HG03354 (cell line): ENCODE measurements around the gene ANKRD44.
A peak's percentile ranks its signal among the peaks of the same experiment; 100 is the strongest.

ENCODE experiments used
- ATAC-seq: cut with Tn5 transposase; IDR thresholded peaks from one replicate; pipeline ENCODE4 v1.9.1; 2021; ENCODE audit warnings: mild to moderate bottlenecking; ENCODE audit not compliant: unreplicated experiment, poor library complexity, severe bottlenecking

ANKRD44 gene

GRCh38 chr2:197191940-197192322 lies 118.6 kb downstream of the ANKRD44 start:
- peak; percentile 81 for ATAC-seq

- ATAC-seq = no peak
Measured at GRCh38 chr2:197191177-197191939, 119.2 kb downstream of the ANKRD44 start.

- ATAC-seq = no peak
Measured at GRCh38 chr2:197190100-197190432, 120.5 kb downstream of the ANKRD44 start.

GRCh38 chr2:197189426-197190099 lies 121.0 kb downstream of the ANKRD44 start:
- no peak for ATAC-seq

- no peak for ATAC-seq
Measured at GRCh38 chr2:197185676-197186075, 124.9 kb downstream of the ANKRD44 start.

GRCh38 chr2:197184959-197185586 lies 125.5 kb downstream of the ANKRD44 start:
- no peak for ATAC-seq

- ATAC-seq = no peak
Measured at GRCh38 chr2:197183355-197183754, 127.2 kb downstream of the ANKRD44 start.

GRCh38 chr2:197182668-197183067 lies 127.9 kb downstream of the ANKRD44 start:
- no peak for ATAC-seq

- ATAC-seq = no peak
Measured at GRCh38 chr2:197181491-197181890, 129.1 kb downstream of the ANKRD44 start.

GRCh38 chr2:197179744-197180498 lies 130.7 kb downstream of the ANKRD44 start:
- ATAC-seq = no peak

GRCh38 chr2:197176522-197176921 lies 134.1 kb downstream of the ANKRD44 start:
- ATAC-seq = no peak

GRCh38 chr2:197174539-197175094 lies 136.0 kb downstream of the ANKRD44 start:
- no peak for ATAC-seq

- no peak for ATAC-seq
Measured at GRCh38 chr2:197171582-197171981, 139.0 kb downstream of the ANKRD44 start.

GRCh38 chr2:197170208-197170607 lies 140.4 kb downstream of the ANKRD44 start:
- ATAC-seq = no peak

GRCh38 chr2:197168705-197169104 lies 141.9 kb downstream of the ANKRD44 start:
- peak; percentile 90 for ATAC-seq

GRCh38 chr2:197167608-197168314 lies 142.8 kb downstream of the ANKRD44 start:
- no peak for ATAC-seq

- ATAC-seq = no peak
Measured at GRCh38 chr2:197165020-197165419, 145.6 kb downstream of the ANKRD44 start.

GRCh38 chr2:197164141-197164754 lies 146.3 kb downstream of the ANKRD44 start:
- no peak for ATAC-seq

GRCh38 chr2:197163712-197164140 lies 146.9 kb downstream of the ANKRD44 start:
- ATAC-seq = no peak
